NOMO-1 (cell line): Measurements from ENCODE around the gene KLK12.

Experiments used
- DNase-seq, 2 experiments: peaks; one replicate each; lab custom pipeline; 2025; ENCODE audit not compliant: unreplicated experiment in 2 of 2; lab: John Stamatoyannopoulos, UW

KLK12 gene

DNA sequence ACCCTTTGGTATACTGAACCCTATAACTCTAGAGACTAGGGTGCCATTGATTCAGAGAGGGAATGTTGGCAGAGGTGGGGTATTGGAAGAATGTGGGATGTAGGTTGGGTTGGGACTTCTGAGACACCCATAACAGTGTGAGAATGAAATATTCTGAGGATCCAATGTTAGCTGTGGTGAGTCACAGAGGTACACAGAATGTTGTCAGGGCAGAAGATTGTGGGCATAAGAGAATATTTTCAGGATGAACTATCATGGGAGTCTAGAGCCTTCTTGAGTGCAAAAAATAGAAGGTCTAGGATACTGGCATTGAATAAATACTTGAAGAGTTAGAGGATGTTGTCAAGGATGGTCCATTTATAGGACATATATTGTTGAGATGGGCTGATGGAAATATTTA is 21.1 kb upstream of the KLK12 start:
- no peak for DNase-seq

- no peak for DNase-seq
These were observed 12.2 kb upstream of the KLK12 start for GRCh38 chr19:51047031-51047335.

DNA sequence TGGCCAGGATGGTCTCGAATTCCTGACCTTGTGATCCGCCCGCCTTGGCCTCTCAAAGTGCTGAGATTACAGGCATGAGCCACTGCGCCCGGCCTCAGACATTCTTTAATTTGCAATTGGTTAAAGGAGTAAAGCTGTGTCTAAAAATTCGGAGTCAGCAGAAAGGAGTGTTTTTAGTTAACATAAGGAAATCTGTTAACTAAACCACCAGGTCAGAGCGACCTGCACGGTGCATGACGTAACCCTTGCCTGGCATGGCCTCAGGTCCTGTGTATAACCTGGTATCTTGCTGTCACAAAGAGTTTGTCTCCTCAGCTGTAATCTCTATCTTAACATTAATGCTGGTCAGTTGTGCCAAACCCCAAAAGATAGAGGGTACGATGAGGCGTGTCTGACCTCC is 9.5 kb upstream of the KLK12 start:
- no peak for DNase-seq

DNA sequence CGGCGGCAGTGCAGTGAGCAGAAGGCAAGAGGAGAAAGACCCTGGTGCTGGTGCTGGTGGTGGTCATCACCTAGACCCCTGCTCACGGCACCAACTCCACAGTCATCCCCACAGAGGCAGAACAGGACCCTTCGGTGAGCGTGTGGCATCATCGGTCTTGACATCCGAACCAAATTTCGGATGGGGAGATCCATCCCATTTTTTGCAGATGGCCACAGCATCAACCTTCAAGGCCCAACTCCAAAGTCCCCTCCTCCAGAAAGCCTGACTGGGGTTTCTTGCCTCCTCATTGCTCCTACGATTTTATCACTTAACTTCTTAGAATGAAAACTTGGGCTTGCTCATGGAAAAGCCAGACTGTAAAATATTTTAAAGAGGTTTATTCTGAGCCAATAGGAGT is 8.7 kb upstream of the KLK12 start:
- DNase-seq: no peak

GRCh38 chr19:51040151-51040550 is 5.3 kb upstream of the KLK12 start:
- no peak for DNase-seq

- DNase-seq: no peak
These were observed 1.7 kb upstream of the KLK12 start for GRCh38 chr19:51036519-51036918.

GRCh38 chr19:51031880-51032225 is 2.9 kb downstream of the KLK12 start:
- no peak for DNase-seq

GRCh38 chr19:51031220-51031879 is 3.5 kb downstream of the KLK12 start:
- DNase-seq: no peak

GRCh38 chr19:51030631-51031030 is 4.2 kb downstream of the KLK12 start:
- no peak for DNase-seq

DNA sequence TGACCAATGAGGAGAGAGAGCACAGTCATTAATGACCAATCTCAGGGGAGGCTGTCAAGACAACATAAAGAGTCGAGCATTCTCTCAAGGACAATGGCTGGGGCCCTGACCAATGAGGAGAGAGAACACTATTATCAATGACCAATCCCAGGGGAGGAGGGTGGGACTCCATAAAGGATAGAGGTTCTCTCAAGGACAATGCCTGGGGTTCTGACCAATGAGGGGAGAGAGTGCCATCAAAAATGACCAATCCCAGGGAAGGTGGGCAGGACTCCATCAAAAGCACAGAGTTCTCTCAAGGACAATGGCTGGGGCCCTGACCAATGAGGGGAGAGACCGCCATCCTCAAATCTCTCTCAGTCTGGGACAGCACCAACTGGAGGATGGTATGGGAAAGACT is 5.1 kb downstream of the KLK12 start:
- no peak for DNase-seq

GRCh38 chr19:51027873-51028272 is 6.9 kb downstream of the KLK12 start:
- no peak for DNase-seq

GRCh38 chr19:51027126-51027806 is 7.5 kb downstream of the KLK12 start:
- no peak for DNase-seq

DNA sequence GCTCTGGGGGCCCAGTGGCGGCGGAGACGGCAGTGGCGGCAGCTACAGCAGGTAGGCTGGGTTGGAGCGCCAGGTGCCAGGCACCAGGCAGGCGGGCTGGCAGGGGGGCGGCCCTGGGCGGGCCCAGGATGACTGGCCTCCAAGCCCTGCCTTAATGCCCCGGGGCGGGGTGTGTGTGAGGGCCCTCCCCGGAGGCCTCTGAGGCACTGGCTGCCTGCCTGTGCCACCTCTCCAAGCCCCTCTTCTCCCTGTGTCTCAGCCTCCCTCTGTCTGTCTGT is 8.3 kb downstream of the KLK12 start, which contains the start of gene KLK11:
KLK11 (minus strand) TSS at position 63 of the 278 bp plus-strand sequence. CDS start 985 bp downstream, outside the sequence.
- DNase-seq: no peak

GRCh38 chr19:51025809-51026553 is 8.8 kb downstream of the KLK12 start:
- no peak for DNase-seq

DNA sequence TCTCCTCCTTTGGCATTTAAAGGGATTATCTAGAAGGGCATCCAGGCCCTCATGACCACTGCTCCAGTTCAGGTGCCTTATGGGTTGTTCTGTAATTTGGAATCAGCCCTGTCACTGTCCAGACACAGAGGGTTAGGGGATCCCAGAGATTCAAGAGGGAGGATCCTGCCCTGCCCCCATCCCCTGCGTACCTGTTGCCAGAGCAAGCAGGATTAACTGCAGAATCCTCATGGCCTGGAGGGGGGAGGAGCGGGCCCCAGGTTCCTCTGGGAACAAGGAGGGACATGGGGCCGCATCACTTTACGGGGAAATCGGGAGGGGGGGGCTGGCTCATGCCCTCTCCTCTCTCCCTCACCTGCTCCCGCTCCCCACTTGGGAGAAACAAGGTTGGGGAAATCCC is 9.4 kb downstream of the KLK12 start:
- DNase-seq: no peak

- DNase-seq: no peak
These were observed 9.9 kb downstream of the KLK12 start for GRCh38 chr19:51024924-51025323.

GRCh38 chr19:51023946-51024345 is 10.9 kb downstream of the KLK12 start:
- DNase-seq: no peak

GRCh38 chr19:51022526-51022925 is 12.3 kb downstream of the KLK12 start:
- no peak for DNase-seq

GRCh38 chr19:51020988-51021651 is 13.7 kb downstream of the KLK12 start:
- peak; percentile 16 to 64 for DNase-seq

DNA sequence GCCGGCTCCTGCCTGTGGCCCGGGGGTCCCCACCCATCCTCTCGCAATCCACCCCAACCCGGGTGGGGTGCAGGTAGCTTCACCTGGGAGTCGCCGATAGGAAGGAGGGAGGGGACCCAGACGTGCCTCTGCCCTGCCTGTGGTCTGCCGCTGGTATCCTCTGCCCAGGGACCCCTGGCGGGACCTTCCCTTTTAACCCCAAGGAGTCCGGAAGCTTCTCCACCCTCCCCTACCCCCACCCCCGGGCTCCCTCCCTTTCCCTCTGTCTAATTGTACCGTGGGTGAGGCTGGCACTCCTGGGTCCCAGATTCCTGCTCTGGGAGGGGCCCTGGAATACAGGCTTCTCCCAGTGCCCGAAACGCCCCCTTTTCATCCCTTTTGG is 15.3 kb downstream of the KLK12 start, which contains the start of gene KLK10:
KLK10 (minus strand) TSS at position 166 of the 382 bp plus-strand sequence. CDS start 579 bp downstream, outside the sequence.
- DNase-seq: no peak

DNA sequence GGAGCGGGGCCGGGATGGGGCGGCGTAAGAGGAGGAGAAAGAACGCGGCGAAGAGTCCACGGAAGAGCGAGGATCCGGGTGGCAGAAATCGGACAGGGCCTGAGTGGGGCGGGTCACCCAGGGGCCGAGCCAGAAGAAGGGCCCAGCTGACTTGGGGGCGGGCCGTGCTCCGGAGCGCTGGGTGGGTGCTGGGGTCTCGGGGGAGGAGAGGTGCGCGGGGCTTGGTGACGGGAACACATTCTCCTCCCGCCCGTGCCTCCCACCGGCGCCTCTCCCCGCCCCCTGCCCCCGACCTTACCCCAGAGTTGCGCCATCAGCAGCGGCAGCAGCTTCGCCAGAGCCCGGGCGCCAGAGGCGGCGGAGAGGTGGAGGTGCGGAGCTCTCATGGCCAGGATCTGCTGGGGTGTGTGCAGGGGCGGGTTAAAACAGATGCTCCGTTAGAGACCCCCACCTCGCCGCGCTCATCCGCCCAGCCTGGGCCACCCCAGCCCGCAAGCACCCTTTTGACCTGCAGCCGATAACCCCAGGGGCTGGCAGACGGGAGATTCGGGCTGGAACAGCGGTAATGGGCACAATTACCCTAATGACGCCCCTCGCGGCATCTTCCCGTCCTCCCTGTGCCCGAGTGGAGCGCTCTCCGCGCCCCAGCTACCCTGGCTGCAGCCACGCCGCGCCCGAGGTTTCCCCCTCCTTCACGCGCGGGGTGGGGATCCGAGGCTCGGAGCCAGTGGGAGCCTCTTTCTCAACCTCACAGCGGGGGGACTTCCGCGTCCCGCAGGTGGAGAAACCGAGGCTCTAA is 15.9 kb downstream of the KLK12 start:
- peak; percentile 5 to 22 for DNase-seq
